Neural cell (in vitro differentiated cells): ENCODE results near the gene FOXO1.

ENCODE experiments used
- EZH2 ChIP-seq: fragments of 200-600, 300-800 bp; shearing (Covaris generic), sonication (generic); IDR thresholded peaks from 2 replicates; pipeline ENCODE4 v1.6.1; 2014; ENCODE audit warnings: antibody characterized with exemption, low read length, borderline replicate concordance, mild to moderate bottlenecking; ENCODE audit not compliant: insufficient read depth, poor library complexity, severe bottlenecking
- MXI1 ChIP-seq: fragments of 450-650 bp; conservative IDR thresholded peaks from 2 replicates; pipeline ENCODE4 v1.6.1; 2014; ENCODE audit warnings: antibody characterized with exemption, mild to moderate bottlenecking; ENCODE audit not compliant: poor library complexity, severe bottlenecking
- TAF1 ChIP-seq: IDR thresholded peaks from 2 replicates; pipeline ENCODE4 v1.6.1; 2012; ENCODE audit warnings: low read depth
- TF ChIP-seq, protein P1 (sequence below): fragments of 450-650 bp; IDR thresholded peaks from 2 replicates; pipeline ENCODE4 v1.5.1; 2014; ENCODE audit warnings: antibody characterized with exemption, mild to moderate bottlenecking, moderate library complexity; ENCODE audit not compliant: poor library complexity, severe bottlenecking

DNA sequence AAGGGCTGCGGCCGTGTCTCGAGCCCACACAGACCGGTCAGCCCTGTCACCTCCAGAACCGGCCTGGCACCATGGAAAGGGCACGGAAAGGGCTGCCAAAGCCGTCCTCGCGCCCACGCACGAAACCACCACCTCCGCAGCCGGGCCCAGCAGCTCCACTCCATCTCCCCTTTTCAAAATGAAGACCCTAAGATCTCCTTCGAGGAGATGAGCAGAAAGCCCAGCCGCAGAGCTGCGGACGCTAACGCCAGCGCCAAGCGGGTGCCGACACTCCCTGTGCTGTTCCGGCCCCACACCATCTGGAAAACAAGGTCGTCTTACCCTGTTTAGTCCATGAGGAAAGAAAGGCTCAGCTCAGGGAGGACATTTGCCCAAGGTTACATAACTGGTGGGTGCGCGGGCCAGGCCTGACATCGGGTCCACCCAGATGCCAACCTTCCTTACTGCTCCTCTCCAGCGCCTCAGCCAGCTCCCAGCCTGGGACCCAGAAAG, 131.1 kb downstream of the FOXO1 start:
- TF ChIP-seq, protein P1, sequence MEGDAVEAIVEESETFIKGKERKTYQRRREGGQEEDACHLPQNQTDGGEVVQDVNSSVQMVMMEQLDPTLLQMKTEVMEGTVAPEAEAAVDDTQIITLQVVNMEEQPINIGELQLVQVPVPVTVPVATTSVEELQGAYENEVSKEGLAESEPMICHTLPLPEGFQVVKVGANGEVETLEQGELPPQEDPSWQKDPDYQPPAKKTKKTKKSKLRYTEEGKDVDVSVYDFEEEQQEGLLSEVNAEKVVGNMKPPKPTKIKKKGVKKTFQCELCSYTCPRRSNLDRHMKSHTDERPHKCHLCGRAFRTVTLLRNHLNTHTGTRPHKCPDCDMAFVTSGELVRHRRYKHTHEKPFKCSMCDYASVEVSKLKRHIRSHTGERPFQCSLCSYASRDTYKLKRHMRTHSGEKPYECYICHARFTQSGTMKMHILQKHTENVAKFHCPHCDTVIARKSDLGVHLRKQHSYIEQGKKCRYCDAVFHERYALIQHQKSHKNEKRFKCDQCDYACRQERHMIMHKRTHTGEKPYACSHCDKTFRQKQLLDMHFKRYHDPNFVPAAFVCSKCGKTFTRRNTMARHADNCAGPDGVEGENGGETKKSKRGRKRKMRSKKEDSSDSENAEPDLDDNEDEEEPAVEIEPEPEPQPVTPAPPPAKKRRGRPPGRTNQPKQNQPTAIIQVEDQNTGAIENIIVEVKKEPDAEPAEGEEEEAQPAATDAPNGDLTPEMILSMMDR: no peak
- TF ChIP-seq TAF1 (no peak), EZH2 (no peak), MXI1 (no peak)
